Right cardiac atrium (tissue), 5 donors: ENCODE results near the gene CTNND2. TPM values are rescaled to one million over a fixed set of nuclear protein-coding genes. Genes with fewer than 3 reads are reported as not detected.
"Not testable (repeated sequence)": the region's sequence is repeated elsewhere in the genome, so short reads cannot be mapped to it uniquely, and the experiment has no call there.

Experiments used
- ATAC-seq, 2 donors: fragments of 200-7000 bp; cut with Tn5 transposase; one replicate each; pipeline versions ENCODE4 v1.8.0 to v1.9.1; 2020; ENCODE audit warnings: moderate library complexity in 2 of 2, mild to moderate bottlenecking in 1 of 2
- DNase-seq, 3 donors: peaks; one replicate each; pipeline ENCODE4 v3.0.0-alpha.2; 2020
- H3K27ac ChIP-seq: one replicate; pipeline ENCODE4 v1.5.1; 2013; ENCODE audit warnings: mild to moderate bottlenecking, low read length, control low read depth, moderate library complexity
- H3K27me3 ChIP-seq: one replicate; pipeline ENCODE4 v1.6.1; 2013; ENCODE audit not compliant: control insufficient read depth, insufficient read depth
- H3K4me1 ChIP-seq: one replicate; pipeline ENCODE4 v1.6.1; 2013; ENCODE audit warnings: low read length; ENCODE audit not compliant: control insufficient read depth, insufficient read depth
- H3K4me3 ChIP-seq: one replicate; pipeline ENCODE4 v1.5.1; 2013; ENCODE audit warnings: low read length, control low read depth
- H3K9me3 ChIP-seq: one replicate; pipeline ENCODE4 v1.6.1; 2013; ENCODE audit warnings: low read length; ENCODE audit not compliant: control insufficient read depth
- WGBS: extraction: QIAGEN DNeasy Blood & Tissue Kit; methylation state at CpG from one replicate; pipeline ENCODE4 v1.1.7; 2013; 5-methylcytosine and 5-hydroxymethylcytosine counted together
- intact Hi-C, 4 donors: fragments of 100-400 bp; cut with DNase I; formaldehyde crosslinking; loops; one replicate each; pipeline versions ENCODE4 v1.11.0 to v1.14.0; 2022 to 2023
- polyA plus RNA-seq: library from polyadenylated mRNA; stranded (reverse); fragments of 200-250 nt; gene quantifications from one replicate; pipeline ENCODE4 v1.2.3, GENCODE V29; 2013
- total RNA-seq, 4 donors: library from RNA; stranded (reverse); fragmentation: NEBNext Ultra II Directional; extraction: Animal tissue kit (Norgen Biotek cat#: 25700); gene quantifications; one replicate each; pipeline ENCODE4 v1.2.1, GENCODE V29; 2021
- donor health status: healthy with polysubstance abuse.
- donor health status: DM: no; HTN: yes; CAD: no.
- donor health status: DM: no; HTN: no; CAD: no.
- donor health status: DM: no; HTN: yes; CAD: no; lungs with severe emphysema.
- donor health status: DM: yes; HTN: yes; CAD: no.

Gene CTNND2
- total and polyA plus RNA-seq, 5 donors: 2.6 to 14.0 (median 4.8) TPM

DNA sequence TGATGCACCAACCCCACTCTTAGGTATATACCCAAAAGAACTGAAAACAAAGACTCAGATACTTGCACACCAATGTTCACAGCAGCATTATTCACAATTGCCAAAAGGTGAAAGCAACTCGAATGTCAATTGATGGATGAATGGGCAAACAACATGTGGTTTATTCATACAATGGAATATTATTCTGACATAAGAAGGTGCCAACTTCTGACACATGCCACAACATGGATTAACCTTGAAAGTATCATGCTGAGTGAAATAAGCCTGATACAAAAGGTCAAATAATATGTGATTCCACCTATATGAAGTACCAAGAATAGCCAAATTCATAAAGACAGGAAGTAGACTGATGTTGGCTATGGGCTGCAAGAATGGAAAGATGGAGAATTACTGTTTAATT, 35.0 kb downstream of the CTNND2 start:
- no peak for DNase-seq
- no peak for ATAC-seq
- Histone ChIP-seq H3K9me3 (no peaks in the 10 kb centered on the region), H3K27ac (no peak overlapping the region), H3K4me1 (no peaks in the 10 kb centered on the region), H3K27me3 (no peaks in the 10 kb centered on the region), H3K4me3 (no peak overlapping the region)
- intact Hi-C loops: no loop called here
- 82% methylated on average over 1 of the region's 1 CpG for WGBS

DNA sequence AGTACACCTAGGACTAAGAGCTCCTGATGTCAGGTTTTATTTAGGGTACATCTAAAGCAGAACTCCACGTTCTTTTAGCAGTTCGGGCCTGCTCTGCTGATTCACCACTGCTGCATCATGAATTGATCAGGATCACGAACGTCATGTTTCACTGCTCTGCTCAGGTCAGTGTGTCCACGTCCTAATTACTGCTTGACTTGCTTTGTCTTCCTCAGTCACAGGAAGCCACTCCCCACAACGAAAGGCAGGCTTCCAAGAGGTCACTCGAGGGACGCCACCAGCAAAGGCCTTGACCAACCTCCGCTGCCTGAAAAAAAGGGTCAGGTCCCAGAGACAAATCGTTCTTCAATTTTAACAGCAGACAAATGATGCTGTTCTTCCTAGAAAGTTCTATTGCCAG, 40.3 kb downstream of the CTNND2 start:
- 63% methylated on average over 10 of the region's 10 CpGs for WGBS
- intact Hi-C loops: no loop called here
- no peak for DNase-seq
- Histone ChIP-seq H3K27ac (no peak overlapping the region), H3K4me1 (no peaks in the 10 kb centered on the region), H3K27me3 (no peaks in the 10 kb centered on the region), H3K9me3 (no peaks in the 10 kb centered on the region), H3K4me3 (no peak overlapping the region)
- ATAC-seq: no peak

DNA sequence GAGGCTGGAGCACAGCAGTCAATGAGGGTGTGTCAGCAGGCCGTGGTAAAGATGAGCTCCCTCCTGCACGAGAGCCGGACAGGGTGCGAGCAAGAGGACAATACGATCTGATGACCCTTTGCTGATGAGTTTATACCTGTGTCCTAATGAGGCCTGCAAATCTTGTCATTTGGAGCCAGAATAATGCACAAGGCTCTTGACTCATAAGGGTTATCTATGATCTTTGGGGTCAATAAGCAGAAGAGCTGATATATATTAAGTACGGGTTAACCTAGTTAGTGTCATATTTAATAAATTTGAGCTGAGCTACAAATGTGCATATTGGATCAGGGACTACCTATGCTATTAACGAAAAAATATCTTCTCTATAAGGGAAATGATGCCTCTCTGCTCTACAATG, 46.9 kb downstream of the CTNND2 start:
- Histone ChIP-seq H3K27ac (no peak overlapping the region), H3K9me3 (no peaks in the 10 kb centered on the region), H3K4me1 (no peaks in the 10 kb centered on the region), H3K27me3 (no peaks in the 10 kb centered on the region), H3K4me3 (no peak overlapping the region)
- ATAC-seq (no peak), DNase-seq (no peak)
- 88% methylated on average over 7 of the region's 7 CpGs for WGBS
- intact Hi-C loops: no loop called here

DNA sequence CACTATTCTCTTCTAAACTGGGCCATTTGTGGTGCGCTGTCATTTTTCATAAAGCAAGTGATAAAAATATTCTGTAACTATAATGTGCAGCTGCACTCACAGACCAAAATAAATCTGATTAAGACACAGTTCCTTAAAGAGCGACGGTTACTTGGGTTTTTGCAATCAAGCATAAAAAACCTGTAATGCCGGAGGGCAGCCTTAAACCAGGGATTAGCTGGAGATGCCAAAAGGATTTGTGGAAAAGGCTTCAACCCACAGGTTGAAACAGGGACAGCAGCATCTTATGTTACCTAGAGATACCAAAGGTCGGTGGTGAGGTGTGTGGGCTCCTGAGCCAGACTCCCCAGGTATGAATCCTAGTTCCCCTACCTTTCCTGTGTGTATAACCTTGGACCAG, 49.3 kb downstream of the CTNND2 start:
- 66% methylated on average over 5 of the region's 5 CpGs for WGBS
- ATAC-seq (no peak), DNase-seq (no peak)
- H3K9me3 ChIP-seq: no peaks in the 10 kb centered on the region
- no peaks in the 10 kb centered on the region for H3K27me3 ChIP-seq
- H3K4me3 ChIP-seq: no peak overlapping the region
- intact Hi-C loops: no loop called here
- H3K4me1 ChIP-seq: no peaks in the 10 kb centered on the region
- no peak overlapping the region for H3K27ac ChIP-seq

DNA sequence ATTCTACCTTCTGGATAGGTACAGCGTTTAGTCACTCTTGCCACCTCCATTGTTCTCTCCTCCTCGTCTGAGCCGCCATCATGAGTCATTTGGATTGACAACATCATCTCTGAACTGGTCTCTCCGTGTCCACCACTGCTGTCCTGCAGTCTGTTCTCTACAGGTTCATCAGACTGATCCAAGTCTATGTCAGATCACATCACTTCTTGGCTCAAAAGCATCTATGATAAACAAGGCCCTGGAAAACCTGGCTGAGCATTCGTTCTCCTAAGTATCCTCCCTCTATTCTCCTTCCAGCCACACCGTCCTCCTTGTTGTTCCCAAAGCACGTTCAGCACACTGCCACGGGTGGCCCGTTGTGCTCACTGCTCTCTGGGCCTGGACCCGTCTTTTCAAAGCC, 50.5 kb downstream of the CTNND2 start:
- Histone ChIP-seq H3K27ac (no peak overlapping the region), H3K4me1 (no peaks in the 10 kb centered on the region), H3K27me3 (no peaks in the 10 kb centered on the region), H3K9me3 (no peaks in the 10 kb centered on the region), H3K4me3 (no peak overlapping the region)
- intact Hi-C loops: no loop called here
- WGBS: 64% methylated on average over 10 of the region's 10 CpGs
- ATAC-seq (no peak), DNase-seq (no peak)

DNA sequence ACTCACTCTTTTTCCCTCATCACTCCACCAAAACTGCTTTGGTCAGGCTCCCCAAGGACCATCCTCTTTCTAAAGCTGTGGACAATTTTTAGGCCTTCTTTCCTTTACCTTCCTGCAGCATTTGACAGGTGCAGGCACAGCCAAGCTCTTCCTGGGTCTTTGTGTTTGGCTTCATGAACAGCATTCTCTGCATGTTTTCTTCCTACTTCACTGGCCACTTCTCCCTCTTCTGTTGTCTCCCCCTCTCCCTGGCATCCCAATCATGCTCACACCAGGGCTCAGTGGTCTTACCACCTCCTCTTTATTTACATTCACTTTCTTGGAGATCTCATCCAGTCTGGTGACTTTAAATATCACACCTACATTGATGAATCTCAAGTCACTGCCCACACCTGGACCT, 51.1 kb downstream of the CTNND2 start:
- Histone ChIP-seq H3K4me1 (no peaks in the 10 kb centered on the region), H3K27me3 (no peaks in the 10 kb centered on the region), H3K4me3 (no peak overlapping the region), H3K27ac (no peak overlapping the region), H3K9me3 (no peaks in the 10 kb centered on the region)
- ATAC-seq: no peak
- intact Hi-C loops: no loop called here
- no peak for DNase-seq

DNA sequence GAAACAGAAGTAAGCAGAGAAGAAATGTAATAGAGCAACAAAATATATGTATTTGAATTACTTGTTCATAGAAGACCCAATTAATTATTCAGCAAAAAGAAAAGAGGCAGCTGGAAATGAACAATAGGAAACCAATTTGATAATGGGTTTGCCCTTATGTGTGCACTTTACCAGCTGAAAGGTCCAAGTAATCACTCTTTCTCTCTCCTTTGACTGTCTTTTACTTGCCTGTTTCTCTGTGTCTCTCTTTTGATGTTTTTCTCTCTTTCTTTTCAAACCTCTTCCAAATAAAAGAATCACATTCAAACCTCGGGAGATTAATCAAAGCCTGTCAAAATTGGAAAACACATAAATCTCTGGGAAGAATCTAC, 51.5 kb downstream of the CTNND2 start:
- intact Hi-C loops: no loop called here
- 70% methylated on average over 1 of the region's 1 CpG for WGBS
- Histone ChIP-seq H3K9me3 (no peaks in the 10 kb centered on the region), H3K27ac (no peak overlapping the region), H3K27me3 (no peaks in the 10 kb centered on the region), H3K4me1 (no peaks in the 10 kb centered on the region), H3K4me3 (no peak overlapping the region)
- ATAC-seq (no peak), DNase-seq (no peak)

DNA sequence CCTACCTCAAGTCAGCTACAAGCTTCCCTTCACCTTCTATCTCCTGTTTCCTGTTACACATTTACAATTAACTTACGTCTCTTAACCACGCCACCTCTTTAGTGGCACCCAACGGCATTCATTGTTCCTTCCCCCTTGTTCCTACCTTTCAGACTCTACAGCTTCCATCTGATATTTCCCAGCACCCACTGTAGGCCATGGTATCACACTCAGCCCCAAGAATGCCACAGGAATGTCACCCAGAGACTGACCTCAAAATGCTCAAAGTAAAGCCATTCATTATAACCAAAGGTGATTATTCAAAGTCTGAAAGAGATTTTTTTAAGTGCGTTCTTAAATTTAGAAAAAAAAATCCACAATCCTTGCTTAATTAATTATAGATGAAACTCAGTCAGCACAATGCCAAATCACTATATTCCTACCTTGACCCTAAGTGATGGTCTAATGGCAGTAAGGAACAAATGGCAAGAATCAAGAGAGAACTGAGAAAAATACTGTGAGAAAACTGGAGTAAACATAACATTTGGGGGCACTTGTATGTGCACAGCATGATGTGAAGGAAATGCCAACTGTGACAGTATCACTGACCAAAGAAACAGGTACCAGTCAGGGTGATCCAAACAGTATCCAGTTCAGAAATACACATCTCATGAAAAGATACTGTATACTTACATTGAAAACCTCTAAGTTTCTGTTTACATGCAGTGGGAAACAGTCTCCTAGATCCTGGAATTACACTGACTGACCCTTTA, 52.1 kb downstream of the CTNND2 start:
- Histone ChIP-seq H3K9me3 (no peaks in the 10 kb centered on the region), H3K27me3 (no peaks in the 10 kb centered on the region), H3K4me1 (no peaks in the 10 kb centered on the region), H3K27ac (no peak overlapping the region), H3K4me3 (no peak overlapping the region)
- no peak for ATAC-seq
- no peak for DNase-seq
- 45% methylated on average over 4 of the region's 4 CpGs for WGBS
- intact Hi-C loops: no loop called here

DNA sequence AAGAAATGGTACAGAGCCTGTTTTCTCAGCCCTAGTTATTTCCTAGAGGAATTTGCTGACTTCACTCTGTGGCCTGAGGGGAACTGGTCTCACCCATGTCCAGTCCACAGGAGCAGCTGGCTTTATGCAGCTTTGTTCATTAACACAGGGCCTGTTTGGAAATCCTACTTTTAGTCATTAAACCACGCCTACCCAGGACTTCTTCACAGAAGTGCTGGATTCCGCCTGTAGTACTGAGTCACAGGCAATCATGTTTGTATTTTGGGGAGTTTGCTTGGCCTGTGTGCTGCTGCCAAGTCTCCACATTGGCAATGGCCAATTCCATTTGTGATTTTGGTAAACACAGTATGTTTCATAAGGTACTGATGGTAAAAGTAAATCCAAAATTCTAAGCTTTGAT, 52.8 kb downstream of the CTNND2 start:
- Histone ChIP-seq H3K27me3 (no peaks in the 10 kb centered on the region), H3K27ac (no peak overlapping the region), H3K4me3 (no peak overlapping the region), H3K4me1 (no peaks in the 10 kb centered on the region), H3K9me3 (no peaks in the 10 kb centered on the region)
- WGBS: 66% methylated on average over 2 of the region's 2 CpGs
- DNase-seq (no peak), ATAC-seq (no peak)
- intact Hi-C loops: no loop called here

DNA sequence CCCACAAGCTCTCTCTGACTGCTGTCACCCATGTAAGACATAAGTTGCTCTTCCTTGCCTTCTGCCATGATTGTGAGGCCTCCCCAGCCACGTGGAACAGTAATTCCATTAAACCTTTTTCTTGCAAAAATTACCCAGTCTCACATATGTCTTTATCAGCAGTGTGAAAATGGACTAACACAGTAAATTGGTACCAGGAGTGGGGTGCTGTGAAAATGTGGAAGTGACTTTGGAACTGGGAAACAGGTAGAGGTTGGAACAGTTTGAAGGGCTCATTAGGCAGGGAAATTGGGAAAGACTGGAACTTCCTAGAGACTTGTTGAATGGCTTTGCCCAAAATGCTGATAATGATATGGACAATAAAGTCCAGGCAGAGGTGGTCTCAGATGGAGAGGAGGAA, 75.7 kb downstream of the CTNND2 start:
- WGBS: 60% methylated on average over 1 of the region's 1 CpG
- H3K4me3 ChIP-seq, H3K27ac ChIP-seq, H3K27me3 ChIP-seq, H3K9me3 ChIP-seq, H3K4me1 ChIP-seq, intact Hi-C loops, DNase-seq, ATAC-seq: not testable (repeated sequence)

DNA sequence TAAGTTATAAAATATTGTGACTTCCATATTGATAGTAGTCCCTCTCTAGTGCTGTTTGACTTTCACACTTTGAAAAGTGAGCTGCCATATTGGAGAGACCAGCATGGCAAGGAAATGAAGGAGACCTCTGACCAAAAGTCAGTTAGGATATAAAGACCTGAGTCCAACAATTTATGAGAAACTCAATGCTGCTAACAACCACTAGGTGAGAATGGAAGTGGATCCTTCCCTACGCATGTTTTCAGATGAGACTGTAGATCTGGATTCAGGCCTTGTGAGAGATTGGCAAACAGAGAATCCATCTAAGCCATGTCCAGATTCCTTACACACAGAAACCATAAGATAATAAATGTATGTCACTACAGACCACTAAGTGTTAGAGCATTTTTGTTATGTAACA, 81.6 kb downstream of the CTNND2 start:
- WGBS: 90% methylated on average over 1 of the region's 1 CpG
- intact Hi-C loops: no loop called here

DNA sequence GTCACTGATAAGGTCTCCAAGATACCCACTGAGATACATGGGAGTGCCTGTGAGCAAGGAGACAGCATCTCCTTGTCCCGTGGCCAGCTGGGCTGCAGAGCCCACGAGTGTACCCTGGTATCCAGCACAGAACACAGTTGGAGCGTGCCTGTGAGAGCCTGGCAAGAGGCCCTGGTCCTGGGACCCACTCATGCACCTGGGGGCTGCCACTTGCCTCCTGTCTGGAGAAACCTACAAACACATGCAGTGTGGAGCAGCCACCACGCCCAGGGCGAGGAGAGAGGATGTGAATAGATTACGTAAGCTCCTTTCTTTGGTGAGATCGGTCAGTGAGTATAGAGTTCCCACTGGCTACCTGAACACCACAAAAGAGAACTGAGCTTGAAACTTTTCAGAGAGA, 88.3 kb downstream of the CTNND2 start:
- intact Hi-C loops: no loop called here
- Histone ChIP-seq H3K9me3 (no peaks in the 10 kb centered on the region), H3K4me3 (no peak overlapping the region), H3K27me3 (no peaks in the 10 kb centered on the region), H3K4me1 (no peaks in the 10 kb centered on the region), H3K27ac (no peak overlapping the region)
- WGBS: 56% methylated on average over 7 of the region's 7 CpGs
- ATAC-seq (no peak), DNase-seq (no peak)

More for the DNA sequence above, 81.6 kb downstream of the CTNND2 start:
- no peaks in the 10 kb centered on the region for H3K27me3 ChIP-seq
- H3K4me1 ChIP-seq: no peaks in the 10 kb centered on the region
- no peak overlapping the region for H3K4me3 ChIP-seq
- H3K9me3 ChIP-seq: peaks cover 2% of the 10 kb centered on the region
- no peak overlapping the region for H3K27ac ChIP-seq
- DNase-seq (no peak), ATAC-seq (no peak)
